ENCODE results near the gene JAML. TPM values are rescaled to one million over a fixed set of nuclear protein-coding genes. Genes with fewer than 3 reads are reported as not detected.
A peak's percentile ranks its signal among the peaks of the same experiment; 100 is the strongest.

JAML gene
- total and polyA plus RNA-seq, 2 of the 13 experiments (the other 11 are each of a cell fraction or from before 2014, with no cell fraction given): 2.0 to 3.3 TPM

DNA sequence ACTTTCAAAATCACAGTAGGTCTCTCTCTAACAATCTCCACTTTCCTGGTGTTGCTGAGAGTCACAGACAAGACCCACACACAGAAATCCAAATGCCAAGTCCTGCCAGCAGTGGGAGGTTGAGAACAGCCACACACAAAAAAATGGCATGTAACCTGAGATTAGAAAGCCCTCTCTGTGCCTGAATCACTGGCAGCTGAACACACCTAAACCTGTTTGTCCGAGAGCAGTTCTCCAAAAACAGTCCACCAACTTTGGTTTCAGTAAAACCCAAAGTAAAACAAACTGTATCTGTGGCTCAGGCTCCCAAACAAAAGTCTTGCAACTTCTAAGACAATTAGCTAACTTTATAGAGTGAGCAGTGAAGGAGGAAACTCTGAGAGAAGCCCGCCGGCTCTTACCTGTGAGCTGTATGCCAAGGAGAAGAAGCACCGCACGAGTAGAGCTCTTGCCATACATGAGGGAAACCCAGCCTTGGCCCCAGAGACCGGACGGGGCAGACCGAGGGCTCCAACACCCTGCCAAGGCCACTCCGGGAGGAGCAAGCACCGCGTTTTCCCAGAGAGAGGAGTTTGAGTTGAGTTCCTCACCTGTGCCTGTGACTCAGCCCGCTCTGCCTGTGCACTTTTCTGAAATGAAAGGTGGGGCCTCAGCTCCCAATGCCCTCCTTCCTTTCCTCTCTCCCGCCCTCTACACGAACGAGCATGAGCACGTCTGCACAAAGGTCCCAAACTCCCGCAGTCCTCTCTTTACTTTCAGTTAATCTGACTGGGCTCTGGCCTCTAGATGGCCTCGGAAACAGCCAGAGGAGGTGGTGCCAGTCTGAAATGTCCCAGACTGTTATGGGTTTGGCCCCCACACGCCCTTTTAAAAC lies 39.1 kb upstream of the JAML start, which contains the start of gene MPZL2 (continued):
- TF ChIP-seq, protein P1, sequence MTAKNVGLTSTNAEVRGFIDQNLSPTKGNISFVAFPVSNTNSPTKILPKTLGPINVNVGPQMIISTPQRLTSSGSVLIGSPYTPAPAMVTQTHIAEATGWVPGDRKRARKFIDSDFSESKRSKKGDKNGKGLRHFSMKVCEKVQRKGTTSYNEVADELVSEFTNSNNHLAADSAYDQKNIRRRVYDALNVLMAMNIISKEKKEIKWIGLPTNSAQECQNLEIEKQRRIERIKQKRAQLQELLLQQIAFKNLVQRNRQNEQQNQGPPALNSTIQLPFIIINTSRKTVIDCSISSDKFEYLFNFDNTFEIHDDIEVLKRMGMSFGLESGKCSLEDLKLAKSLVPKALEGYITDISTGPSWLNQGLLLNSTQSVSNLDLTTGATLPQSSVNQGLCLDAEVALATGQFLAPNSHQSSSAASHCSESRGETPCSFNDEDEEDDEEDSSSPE (CRISPR knock-in tag; IDR thresholded peaks at IDR 0.05): peak; percentile 79
- no peak for TF ChIP-seq ARID2 (CRISPR knock-in tag; IDR thresholded peaks at IDR 0.05; ENCODE audit: borderline replicate concordance)
- TF ChIP-seq ZNF292 (CRISPR knock-in tag; IDR thresholded peaks at IDR 0.05; ENCODE audit: borderline replicate concordance, low read depth): peak; percentile 81; the same call in 1 of the 2 replicates
- TF ChIP-seq BCL6 (CRISPR knock-in tag; IDR thresholded peaks at IDR 0.05): no peak
- TF ChIP-seq, protein P2, sequence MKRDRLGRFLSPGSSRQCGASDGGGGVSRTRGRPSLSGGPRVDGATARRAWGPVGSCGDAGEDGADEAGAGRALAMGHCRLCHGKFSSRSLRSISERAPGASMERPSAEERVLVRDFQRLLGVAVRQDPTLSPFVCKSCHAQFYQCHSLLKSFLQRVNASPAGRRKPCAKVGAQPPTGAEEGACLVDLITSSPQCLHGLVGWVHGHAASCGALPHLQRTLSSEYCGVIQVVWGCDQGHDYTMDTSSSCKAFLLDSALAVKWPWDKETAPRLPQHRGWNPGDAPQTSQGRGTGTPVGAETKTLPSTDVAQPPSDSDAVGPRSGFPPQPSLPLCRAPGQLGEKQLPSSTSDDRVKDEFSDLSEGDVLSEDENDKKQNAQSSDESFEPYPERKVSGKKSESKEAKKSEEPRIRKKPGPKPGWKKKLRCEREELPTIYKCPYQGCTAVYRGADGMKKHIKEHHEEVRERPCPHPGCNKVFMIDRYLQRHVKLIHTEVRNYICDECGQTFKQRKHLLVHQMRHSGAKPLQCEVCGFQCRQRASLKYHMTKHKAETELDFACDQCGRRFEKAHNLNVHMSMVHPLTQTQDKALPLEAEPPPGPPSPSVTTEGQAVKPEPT (CRISPR knock-in tag; IDR thresholded peaks at IDR 0.05; ENCODE audit: low read depth): no peak
- no peak for TF ChIP-seq ZSCAN30 (CRISPR knock-in tag; IDR thresholded peaks at IDR 0.05)
- no peak for TF ChIP-seq ZNF317 (CRISPR knock-in tag; IDR thresholded peaks at IDR 0.05)
- TF ChIP-seq, protein P3, sequence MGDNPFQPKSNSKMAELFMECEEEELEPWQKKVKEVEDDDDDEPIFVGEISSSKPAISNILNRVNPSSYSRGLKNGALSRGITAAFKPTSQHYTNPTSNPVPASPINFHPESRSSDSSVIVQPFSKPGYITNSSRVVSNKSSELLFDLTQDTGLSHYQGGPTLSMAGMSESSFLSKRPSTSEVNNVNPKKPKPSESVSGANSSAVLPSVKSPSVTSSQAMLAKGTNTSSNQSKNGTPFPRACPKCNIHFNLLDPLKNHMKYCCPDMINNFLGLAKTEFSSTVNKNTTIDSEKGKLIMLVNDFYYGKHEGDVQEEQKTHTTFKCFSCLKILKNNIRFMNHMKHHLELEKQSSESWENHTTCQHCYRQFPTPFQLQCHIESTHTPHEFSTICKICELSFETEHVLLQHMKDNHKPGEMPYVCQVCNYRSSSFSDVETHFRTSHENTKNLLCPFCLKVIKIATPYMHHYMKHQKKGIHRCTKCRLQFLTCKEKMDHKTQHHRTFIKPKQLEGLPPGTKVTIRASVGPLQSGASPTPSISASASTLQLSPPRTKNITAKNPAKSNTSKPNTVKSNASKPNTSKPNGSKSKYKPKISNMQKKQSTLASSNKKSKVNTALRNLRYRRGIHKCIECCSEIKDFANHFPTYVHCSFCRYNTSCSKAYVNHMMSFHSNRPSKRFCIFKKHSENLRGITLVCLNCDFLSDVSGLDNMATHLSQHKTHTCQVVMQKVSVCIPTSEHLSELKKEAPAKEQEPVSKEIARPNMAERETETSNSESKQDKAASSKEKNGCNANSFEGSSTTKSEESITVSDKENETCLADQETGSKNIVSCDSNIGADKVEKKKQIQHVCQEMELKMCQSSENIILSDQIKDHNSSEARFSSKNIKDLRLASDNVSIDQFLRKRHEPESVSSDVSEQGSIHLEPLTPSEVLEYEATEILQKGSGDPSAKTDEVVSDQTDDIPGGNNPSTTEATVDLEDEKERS (CRISPR knock-in tag; IDR thresholded peaks at IDR 0.05): 0 out of 2 replicates have a peak, but pooled peaks have one; percentile 24
- TF ChIP-seq, protein P4, sequence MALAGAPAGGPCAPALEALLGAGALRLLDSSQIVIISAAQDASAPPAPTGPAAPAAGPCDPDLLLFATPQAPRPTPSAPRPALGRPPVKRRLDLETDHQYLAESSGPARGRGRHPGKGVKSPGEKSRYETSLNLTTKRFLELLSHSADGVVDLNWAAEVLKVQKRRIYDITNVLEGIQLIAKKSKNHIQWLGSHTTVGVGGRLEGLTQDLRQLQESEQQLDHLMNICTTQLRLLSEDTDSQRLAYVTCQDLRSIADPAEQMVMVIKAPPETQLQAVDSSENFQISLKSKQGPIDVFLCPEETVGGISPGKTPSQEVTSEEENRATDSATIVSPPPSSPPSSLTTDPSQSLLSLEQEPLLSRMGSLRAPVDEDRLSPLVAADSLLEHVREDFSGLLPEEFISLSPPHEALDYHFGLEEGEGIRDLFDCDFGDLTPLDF (CRISPR knock-in tag; IDR thresholded peaks at IDR 0.05): no peak
- no peak for TF ChIP-seq ARNTL (CRISPR knock-in tag; IDR thresholded peaks at IDR 0.05)
- TF ChIP-seq ZNF383 (CRISPR knock-in tag; IDR thresholded peaks at IDR 0.05; ENCODE audit: borderline replicate concordance): no peak
- TF ChIP-seq KMT2A (CRISPR knock-in tag; IDR thresholded peaks at IDR 0.05): no peak
- TF ChIP-seq ELF4 (CRISPR knock-in tag; IDR thresholded peaks at IDR 0.05; ENCODE audit: borderline replicate concordance): 0 out of 2 replicates have a peak, but pooled peaks have one; percentile 31
- peak; percentile 45; the same call in 1 of the 2 replicates for TF ChIP-seq DMAP1 (CRISPR knock-in tag; IDR thresholded peaks at IDR 0.05)
- TF ChIP-seq ZNF570 (CRISPR knock-in tag; IDR thresholded peaks at IDR 0.05; ENCODE audit: borderline replicate concordance): no peak
- TF ChIP-seq, protein P5, sequence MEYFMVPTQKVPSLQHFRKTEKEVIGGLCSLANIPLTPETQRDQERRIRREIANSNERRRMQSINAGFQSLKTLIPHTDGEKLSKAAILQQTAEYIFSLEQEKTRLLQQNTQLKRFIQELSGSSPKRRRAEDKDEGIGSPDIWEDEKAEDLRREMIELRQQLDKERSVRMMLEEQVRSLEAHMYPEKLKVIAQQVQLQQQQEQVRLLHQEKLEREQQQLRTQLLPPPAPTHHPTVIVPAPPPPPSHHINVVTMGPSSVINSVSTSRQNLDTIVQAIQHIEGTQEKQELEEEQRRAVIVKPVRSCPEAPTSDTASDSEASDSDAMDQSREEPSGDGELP (IDR thresholded peaks at IDR 0.05; ENCODE audit: borderline replicate concordance, low read depth): peak; percentile 27; the same call in 1 of the 2 replicates
- no peak for TF ChIP-seq SP140L (CRISPR knock-in tag; IDR thresholded peaks at IDR 0.05; ENCODE audit: borderline replicate concordance)
- no peak for TF ChIP-seq ZFP1 (CRISPR knock-in tag; IDR thresholded peaks at IDR 0.05)
- TF ChIP-seq YY1 (IDR thresholded peaks at IDR 0.05; ENCODE audit: insufficient read depth, insufficient replicate concordance, low read depth, low read length): peak; percentile 31
- TF ChIP-seq POGZ (CRISPR knock-in tag; IDR thresholded peaks at IDR 0.05): no peak
- TF ChIP-seq CEBPB (IDR thresholded peaks at IDR 0.05; ENCODE audit: borderline replicate concordance, low read depth, low read length): no peak
